ENCODE data around the gene SLC22A13.
"Not testable (repeated sequence)": the region's sequence is repeated elsewhere in the genome, so short reads cannot be mapped to it uniquely, and the experiment has no call there.

The SLC22A13 gene

DNA sequence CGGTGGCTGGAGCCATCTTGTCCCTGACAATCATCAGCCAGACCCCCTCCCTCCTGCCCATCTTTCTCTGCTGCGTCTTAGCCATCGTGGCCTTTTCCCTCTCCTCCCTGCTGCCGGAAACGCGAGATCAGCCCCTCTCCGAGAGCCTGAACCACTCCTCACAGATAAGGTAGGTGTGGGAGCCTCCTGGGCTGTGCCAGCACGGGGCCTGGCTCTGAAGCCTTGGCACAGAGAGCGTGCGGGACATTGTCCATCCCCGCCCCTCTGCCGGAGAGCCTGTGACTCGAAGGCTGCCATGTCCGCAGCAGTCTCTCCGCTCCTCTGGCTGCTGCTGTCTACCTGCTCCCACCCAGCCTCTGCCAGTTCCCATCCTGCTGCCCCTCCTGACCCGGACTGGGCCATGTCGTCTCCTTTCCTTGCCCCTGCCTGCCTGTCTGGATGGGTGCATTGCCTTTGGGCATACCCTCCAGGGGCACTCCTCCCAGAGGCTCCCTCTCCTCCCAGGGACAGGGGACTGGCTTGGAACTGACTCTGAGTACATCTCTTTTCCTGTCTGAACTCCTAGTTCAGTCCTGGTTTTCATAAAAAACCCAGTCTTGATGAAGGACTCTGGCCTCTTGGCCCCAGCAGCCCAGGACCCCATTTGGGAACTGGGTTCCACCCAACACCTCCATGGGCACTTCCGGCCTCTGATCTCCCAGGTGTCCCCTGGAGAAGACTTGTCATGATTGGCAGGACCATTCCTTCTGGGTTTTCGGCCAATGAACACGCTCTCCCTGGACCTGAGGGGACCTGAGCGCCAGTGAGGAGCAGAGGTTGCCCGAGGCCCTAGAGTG is 51.0 kb downstream of the SLC22A13 start:
- FAIRE-seq = no peak
- no peak for DNase-seq (ENCODE audit: insufficient read length, low spot score)
- no peak for TF ChIP-seq POLR2A (IDR thresholded peaks at IDR 0.05; ENCODE audit: low read depth, low read length)

DNA sequence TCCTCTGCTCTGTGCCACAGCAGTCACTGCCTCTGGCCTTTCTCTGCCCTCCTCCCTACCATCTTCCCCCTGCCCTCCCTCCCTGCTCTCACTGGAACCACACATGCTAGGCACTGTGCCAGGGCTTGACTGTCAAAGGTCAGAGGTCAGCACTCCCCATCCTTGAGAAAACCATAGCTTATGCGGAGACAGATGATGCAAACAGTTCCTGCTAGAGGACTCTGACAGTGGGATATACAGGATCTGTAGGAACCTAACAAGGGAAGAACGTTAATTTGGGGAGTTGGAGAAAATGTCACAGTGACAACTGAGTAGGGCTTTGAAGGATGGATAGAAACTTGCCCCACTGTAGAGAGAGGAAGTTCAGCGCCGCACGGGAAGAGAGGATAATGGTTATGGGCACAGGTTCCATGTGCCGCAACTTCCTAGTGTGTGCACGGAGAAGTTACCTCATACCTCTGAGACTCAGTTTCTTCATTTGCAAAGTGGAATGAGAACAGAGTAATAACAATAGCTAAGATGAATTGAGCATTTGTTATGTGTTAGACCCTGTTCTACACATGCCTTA is 51.7 kb downstream of the SLC22A13 start:
- FAIRE-seq (no peak), DNase-seq (ENCODE audit: insufficient read length, low spot score) (no peak)
- TF ChIP-seq POLR2A (IDR thresholded peaks at IDR 0.05; ENCODE audit: low read depth, low read length) = no peak

GRCh38 chr3:38318766-38319671 is 53.4 kb downstream of the SLC22A13 start:
- TF ChIP-seq POLR2A (IDR thresholded peaks at IDR 0.05; ENCODE audit: low read depth, low read length) = no peak
- DNase-seq (ENCODE audit: insufficient read length, low spot score) (no peak), FAIRE-seq (no peak)

DNA sequence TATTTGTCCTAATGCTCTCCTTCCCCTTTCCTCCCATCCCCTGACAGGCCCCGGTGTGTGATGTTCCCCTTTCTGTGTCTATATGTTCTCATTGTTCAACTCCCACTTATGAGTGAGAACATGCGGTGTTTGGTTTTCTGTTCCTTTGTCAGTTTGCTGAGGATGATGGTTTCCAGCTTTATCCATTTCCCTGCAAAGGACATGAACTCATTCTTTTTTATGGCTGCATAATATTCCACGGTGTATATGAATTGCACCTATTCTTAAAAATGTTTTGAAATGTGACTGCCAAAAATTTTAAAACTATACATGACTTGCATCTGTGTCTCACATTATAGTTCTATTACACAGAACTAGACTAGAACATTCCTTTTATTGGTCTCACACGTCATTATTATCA is 55.0 kb downstream of the SLC22A13 start:
- not testable (repeated sequence) for FAIRE-seq; DNase-seq (ENCODE audit: insufficient read length, low spot score)

- no peak for DNase-seq (ENCODE audit: insufficient read length, low spot score)
- no peak for TF ChIP-seq POLR2A (IDR thresholded peaks at IDR 0.05; ENCODE audit: low read depth, low read length)
- FAIRE-seq = no peak
Measured at GRCh38 chr3:38323060-38323459, 57.4 kb downstream of the SLC22A13 start.

- DNase-seq (ENCODE audit: insufficient read length, low spot score) = no peak
- FAIRE-seq = no peak
- TF ChIP-seq POLR2A (IDR thresholded peaks at IDR 0.05; ENCODE audit: low read depth, low read length) = no peak
Measured at GRCh38 chr3:38325256-38325655, 59.6 kb downstream of the SLC22A13 start.

DNA sequence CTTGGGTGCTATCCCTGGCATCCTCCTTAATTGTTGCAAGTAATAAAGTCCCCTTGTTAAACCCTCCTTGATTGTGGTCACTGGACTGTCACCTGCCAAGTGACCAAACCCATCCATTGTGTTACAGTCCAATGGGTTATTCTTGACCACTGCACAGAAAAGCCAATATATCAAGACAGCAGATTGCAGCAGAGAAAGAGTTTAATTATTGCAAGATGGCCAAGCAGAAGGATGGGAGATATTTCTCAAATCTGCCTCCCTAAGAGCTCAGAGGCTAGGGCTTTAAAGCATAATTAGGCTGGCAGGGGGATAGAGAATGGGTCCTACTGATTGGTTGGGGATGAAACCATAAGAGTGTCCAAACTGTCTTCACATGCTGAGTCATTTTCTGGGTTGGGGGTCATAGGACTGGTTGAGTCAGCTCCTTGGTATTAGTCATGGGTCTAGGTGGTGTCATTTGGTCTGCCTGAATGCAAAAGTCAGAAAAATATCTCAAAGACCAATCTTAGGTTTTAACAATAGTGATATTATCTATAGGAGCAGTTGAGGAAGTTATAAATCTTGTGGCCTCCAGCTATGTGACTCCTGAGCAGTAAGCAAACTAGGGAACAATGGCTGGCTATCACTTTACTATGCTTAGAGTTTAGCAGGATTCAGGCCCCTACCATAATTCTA is 61.9 kb downstream of the SLC22A13 start:
- FAIRE-seq (no peak), DNase-seq (ENCODE audit: insufficient read length, low spot score) (no peak)
- no peak for TF ChIP-seq POLR2A (IDR thresholded peaks at IDR 0.05; ENCODE audit: low read depth, low read length)

All from H54 (cell line).